Measurements from ENCODE around the gene NAT16.
"Not testable (repeated sequence)": the region's sequence is repeated elsewhere in the genome, so short reads cannot be mapped to it uniquely, and the experiment has no call there.

NAT16 gene

GRCh38 chr7:101133621-101134398 lies 46.3 kb downstream of the NAT16 start:
- TF ChIP-seq, protein P1, sequence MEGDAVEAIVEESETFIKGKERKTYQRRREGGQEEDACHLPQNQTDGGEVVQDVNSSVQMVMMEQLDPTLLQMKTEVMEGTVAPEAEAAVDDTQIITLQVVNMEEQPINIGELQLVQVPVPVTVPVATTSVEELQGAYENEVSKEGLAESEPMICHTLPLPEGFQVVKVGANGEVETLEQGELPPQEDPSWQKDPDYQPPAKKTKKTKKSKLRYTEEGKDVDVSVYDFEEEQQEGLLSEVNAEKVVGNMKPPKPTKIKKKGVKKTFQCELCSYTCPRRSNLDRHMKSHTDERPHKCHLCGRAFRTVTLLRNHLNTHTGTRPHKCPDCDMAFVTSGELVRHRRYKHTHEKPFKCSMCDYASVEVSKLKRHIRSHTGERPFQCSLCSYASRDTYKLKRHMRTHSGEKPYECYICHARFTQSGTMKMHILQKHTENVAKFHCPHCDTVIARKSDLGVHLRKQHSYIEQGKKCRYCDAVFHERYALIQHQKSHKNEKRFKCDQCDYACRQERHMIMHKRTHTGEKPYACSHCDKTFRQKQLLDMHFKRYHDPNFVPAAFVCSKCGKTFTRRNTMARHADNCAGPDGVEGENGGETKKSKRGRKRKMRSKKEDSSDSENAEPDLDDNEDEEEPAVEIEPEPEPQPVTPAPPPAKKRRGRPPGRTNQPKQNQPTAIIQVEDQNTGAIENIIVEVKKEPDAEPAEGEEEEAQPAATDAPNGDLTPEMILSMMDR (IDR thresholded peaks at IDR 0.05; ENCODE audit: low read depth, low read length, missing control alignments): no peak
- peak; percentile 44 for DNase-seq (ENCODE audit: extremely low read depth, low read depth)
- H3K4me3 ChIP-seq (replicated peaks; ENCODE audit: low read depth, low read length): no peak overlapping the region

DNA sequence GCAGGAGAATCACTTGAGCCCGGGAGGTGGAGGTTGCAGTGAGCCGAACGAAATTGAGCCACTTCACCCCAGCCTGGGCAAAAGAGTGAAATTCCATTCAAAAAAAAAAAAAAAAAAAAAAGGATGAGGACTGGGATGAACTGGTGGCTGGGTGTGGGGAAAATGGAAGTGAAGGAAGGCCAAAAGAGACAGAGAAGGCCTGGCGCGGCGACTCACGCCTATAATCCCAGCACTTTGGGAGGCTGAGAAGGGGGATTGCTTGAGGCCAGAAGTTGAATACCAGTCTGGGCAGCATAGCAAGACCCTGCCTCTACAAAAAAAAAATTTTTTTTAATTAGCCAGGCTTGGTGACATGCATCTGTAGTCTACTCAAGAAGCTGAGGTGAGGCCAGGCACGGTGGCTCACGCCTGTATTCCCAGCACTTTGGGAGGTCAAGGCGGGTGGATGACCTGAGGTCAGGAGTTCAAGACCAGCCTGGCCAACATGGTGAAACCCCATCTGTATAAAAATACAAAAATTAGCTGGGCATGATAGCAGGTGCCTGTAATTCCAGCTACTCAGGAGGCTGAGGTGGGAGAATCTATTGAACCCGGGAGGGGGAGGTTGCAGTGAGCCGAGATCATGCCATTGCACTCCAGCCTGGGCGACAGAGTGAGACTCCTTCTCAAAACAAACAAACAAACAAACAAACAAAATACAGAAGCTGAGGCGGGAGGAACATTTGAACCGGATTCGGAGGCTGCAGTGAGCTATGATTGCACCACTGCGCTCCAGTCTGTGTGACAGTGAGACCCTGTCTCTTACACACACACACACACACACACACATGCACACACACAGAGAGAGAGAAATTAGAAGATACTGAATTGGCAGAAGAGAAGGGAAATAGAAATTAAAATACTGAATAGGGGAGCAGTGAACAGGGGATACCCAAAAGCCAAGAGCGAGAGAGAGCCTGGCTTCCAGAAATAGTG lies 47.2 kb downstream of the NAT16 start:
- H3K4me3 ChIP-seq (replicated peaks; ENCODE audit: low read depth, low read length); DNase-seq (ENCODE audit: extremely low read depth, low read depth): not testable (repeated sequence)

- no peak for DNase-seq (ENCODE audit: extremely low read depth, low read depth)
- TF ChIP-seq, protein P1 (IDR thresholded peaks at IDR 0.05; ENCODE audit: low read depth, low read length, missing control alignments): no peak
- no peak overlapping the region for H3K4me3 ChIP-seq (replicated peaks; ENCODE audit: low read depth, low read length)
Observed at GRCh38 chr7:101129603-101130117, 50.4 kb downstream of the NAT16 start.

GRCh38 chr7:101128040-101128834 lies 51.9 kb downstream of the NAT16 start:
- DNase-seq (ENCODE audit: extremely low read depth, low read depth): no peak
- peak overlapping the region; percentile 52 for H3K4me3 ChIP-seq (replicated peaks; ENCODE audit: low read depth, low read length)
- TF ChIP-seq, protein P1 (IDR thresholded peaks at IDR 0.05; ENCODE audit: low read depth, low read length, missing control alignments): no peak

- DNase-seq (ENCODE audit: extremely low read depth, low read depth): no peak
- TF ChIP-seq, protein P1 (IDR thresholded peaks at IDR 0.05; ENCODE audit: low read depth, low read length, missing control alignments): no peak
- H3K4me3 ChIP-seq (replicated peaks; ENCODE audit: low read depth, low read length): peak overlapping the region; percentile 52
Observed at GRCh38 chr7:101127460-101128039, 52.5 kb downstream of the NAT16 start.

DNA sequence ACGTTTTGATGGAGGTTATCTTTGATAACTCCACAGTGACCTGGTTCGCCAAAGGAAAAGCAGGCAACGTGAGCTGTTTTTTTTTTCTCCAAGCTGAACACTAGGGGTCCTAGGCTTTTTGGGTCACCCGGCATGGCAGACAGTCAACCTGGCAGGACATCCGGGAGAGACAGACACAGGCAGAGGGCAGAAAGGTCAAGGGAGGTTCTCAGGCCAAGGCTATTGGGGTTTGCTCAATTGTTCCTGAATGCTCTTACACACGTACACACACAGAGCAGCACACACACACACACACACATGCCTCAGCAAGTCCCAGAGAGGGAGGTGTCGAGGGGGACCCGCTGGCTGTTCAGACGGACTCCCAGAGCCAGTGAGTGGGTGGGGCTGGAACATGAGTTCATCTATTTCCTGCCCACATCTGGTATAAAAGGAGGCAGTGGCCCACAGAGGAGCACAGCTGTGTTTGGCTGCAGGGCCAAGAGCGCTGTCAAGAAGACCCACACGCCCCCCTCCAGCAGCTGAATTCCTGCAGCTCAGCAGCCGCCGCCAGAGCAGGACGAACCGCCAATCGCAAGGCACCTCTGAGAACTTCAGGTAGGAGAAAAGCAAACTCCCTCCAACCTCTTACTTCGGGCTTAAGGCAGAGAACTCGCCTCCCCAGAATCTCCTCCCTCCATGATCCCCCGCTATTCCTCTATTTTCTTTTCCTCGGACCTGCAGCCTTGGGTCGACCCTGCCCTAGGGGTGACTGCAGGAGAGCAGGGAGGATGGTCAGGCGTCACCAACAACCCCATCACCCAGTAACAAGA lies 53.2 kb downstream of the NAT16 start, which contains the start of gene SERPINE1:
SERPINE1 (plus strand) TSS at position 454 of the 809 bp plus-strand sequence. CDS start 1,290 bp downstream, outside the sequence.
- peak within 1 kb of the TSS; percentile 52 for H3K4me3 ChIP-seq (replicated peaks; ENCODE audit: low read depth, low read length)
- TF ChIP-seq, protein P1 (IDR thresholded peaks at IDR 0.05; ENCODE audit: low read depth, low read length, missing control alignments): no peak
- peak; percentile 98 for DNase-seq (ENCODE audit: extremely low read depth, low read depth)

Measured in HFF-Myc (cell line).